Peyer's patch (tissue), 4 donors: ENCODE results near the gene PRKAR1B. TPM values are rescaled to one million over a fixed set of nuclear protein-coding genes. Genes with fewer than 3 reads are reported as not detected.

Experiments used
- DNase-seq, 3 donors: peaks; one replicate each; pipeline ENCODE4 v3.0.0-alpha.2; 2017 to 2019
- H3K27ac ChIP-seq, 4 donors: fragments of 200-600 bp; sonication (generic); one replicate each; pipeline ENCODE4 v1.5.1; 2016 to 2019
- H3K27me3 ChIP-seq, 2 donors: fragments of 200-600 bp; sonication (generic); one replicate each; pipeline ENCODE4 v1.5.1; 2019
- H3K36me3 ChIP-seq, 3 donors: fragments of 200-600 bp; sonication (generic); one replicate each; pipeline ENCODE4 v1.5.1; 2016 to 2019
- H3K4me1 ChIP-seq, 4 donors: fragments of 200-600 bp; sonication (generic); one replicate each; pipeline ENCODE4 v1.5.1; 2016 to 2019
- H3K4me3 ChIP-seq, 4 donors: fragments of 200-600 bp; sonication (generic); 1 replicate in 3 of 4; 2 replicates in 1 of 4; pipeline ENCODE4 v1.5.1; 2016 to 2019; ENCODE audit warnings: mild to moderate bottlenecking in 1 of 4
- H3K9me3 ChIP-seq, 4 donors: fragments of 200-600 bp; sonication (generic); one replicate each; pipeline ENCODE4 v1.5.1; 2016 to 2019; ENCODE audit warnings: mild to moderate bottlenecking in 1 of 4
- CTCF ChIP-seq, 6 experiments: fragments of 450-650 bp in 4 of 6; fragments of 200-600 bp in 2 of 6; sonication (generic) in 1 of 6; IDR thresholded peaks; one replicate each; pipeline ENCODE4 v1.5.1; 2017 to 2019; ENCODE audit warnings: antibody characterized with exemption in 6 of 6, mild to moderate bottlenecking in 3 of 6, moderate library complexity in 1 of 6
- POLR2A ChIP-seq, 2 donors: fragments of 450-650 bp; IDR thresholded peaks; one replicate each; pipeline ENCODE4 v1.5.1; 2017; ENCODE audit warnings: antibody characterized with exemption in 2 of 2, mild to moderate bottlenecking in 2 of 2, moderate library complexity in 2 of 2
- total RNA-seq, 4 donors: library from RNA; depleted of rRNA; stranded (reverse); fragments of >200 nt; gene quantifications; one replicate each; pipeline ENCODE4 v1.1.0, GENCODE V29; 2016

Gene PRKAR1B
- total RNA-seq, 4 donors from 2014 or later, result 13.0 to 42.9 (median 17.0) TPM

GRCh38 chr7:701086-701671 lies 25.9 kb downstream of the PRKAR1B start:
- Histone ChIP-seq H3K27me3 (no peaks in the 10 kb centered on the region), H3K9me3 (no peaks in the 10 kb centered on the region), H3K4me1 (peaks cover 0 to 15% (median 0%) of the 10 kb centered on the region in 4 donors), H3K36me3 (peaks cover 0 to 3% (median 0%) of the 10 kb centered on the region in 3 donors), H3K27ac (no peak overlapping the region), H3K4me3 (no peak overlapping the region)
- no peak for DNase-seq
- TF ChIP-seq CTCF (IDR thresholded peaks at IDR 0.05) (no peak), POLR2A (IDR thresholded peaks at IDR 0.05) (no peak)

- Histone ChIP-seq H3K27me3 (no peaks in the 10 kb centered on the region), H3K27ac (peak overlapping the region in 1 of 4 donors; percentile 3), H3K4me3 (no peak overlapping the region), H3K9me3 (no peaks in the 10 kb centered on the region), H3K36me3 (peaks cover 0 to 3% (median 0%) of the 10 kb centered on the region in 3 donors), H3K4me1 (peaks cover 0 to 4% (median 0%) of the 10 kb centered on the region in 4 donors)
- no peak for TF ChIP-seq POLR2A (IDR thresholded peaks at IDR 0.05)
- TF ChIP-seq CTCF (IDR thresholded peaks at IDR 0.05), result no peak
- no peak for DNase-seq
These were observed 27.5 kb downstream of the PRKAR1B start for GRCh38 chr7:699476-700170.

DNA sequence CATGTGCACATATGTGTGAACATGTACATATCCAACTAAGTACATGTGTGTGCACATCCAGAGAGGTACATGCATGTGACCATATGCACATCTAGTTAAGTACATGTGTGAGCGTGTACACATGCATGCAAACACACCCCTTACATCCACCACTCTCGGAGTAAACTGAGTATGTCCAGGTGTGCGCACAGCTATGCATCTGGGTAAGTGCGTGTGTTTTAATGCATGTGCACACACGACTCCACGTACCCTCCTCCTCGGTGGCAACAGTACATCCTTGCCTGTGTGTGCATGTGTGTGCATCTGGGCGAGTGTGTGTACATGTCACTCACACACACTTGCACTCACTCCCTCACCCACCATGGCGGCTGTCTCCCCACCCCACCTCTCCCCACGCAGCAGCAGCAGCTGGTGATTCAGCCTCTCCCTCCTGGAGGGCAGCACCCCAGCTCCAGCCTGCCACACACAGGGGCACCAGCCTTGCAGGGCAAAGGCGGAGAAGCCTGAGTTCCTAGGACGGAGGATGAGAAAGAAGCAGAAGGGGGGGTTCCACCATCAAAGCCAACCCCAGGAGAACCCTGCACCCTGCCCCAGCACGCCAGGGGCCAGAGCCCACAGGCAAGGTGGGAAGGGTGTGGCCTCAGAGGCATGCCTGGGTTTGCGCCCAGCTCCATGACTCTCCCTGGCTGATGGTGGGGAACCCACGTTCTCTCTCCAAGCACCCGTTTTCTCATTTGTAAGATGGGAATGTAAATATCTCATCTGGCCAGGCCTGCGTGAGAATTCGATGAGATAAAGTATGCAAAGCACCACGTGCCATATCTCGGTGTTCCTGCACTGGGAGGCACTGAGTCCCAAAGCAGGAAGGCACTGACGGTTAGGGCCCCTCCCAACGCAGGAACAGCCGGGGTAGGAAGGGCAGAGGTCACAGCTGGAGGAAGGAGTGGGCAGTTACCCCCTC lies 28.3 kb downstream of the PRKAR1B start:
- H3K27ac ChIP-seq, result peak overlapping the region in 1 of 4 donors; percentile 3
- H3K9me3 ChIP-seq, result no peaks in the 10 kb centered on the region
- DNase-seq, result no peak
- no peak overlapping the region for H3K4me3 ChIP-seq
- H3K4me1 ChIP-seq, result peaks cover 0 to 2% (median 0%) of the 10 kb centered on the region in 4 donors
- peaks cover 0 to 3% (median 0%) of the 10 kb centered on the region in 3 donors for H3K36me3 ChIP-seq
- H3K27me3 ChIP-seq, result no peaks in the 10 kb centered on the region
- no peak for TF ChIP-seq CTCF (IDR thresholded peaks at IDR 0.05)
- no peak for TF ChIP-seq POLR2A (IDR thresholded peaks at IDR 0.05)

- H3K36me3 ChIP-seq, result peaks cover 0 to 3% (median 0%) of the 10 kb centered on the region in 3 donors
- peak overlapping the region in 1 of 4 donors; percentile 39 for H3K27ac ChIP-seq
- TF ChIP-seq POLR2A (IDR thresholded peaks at IDR 0.05) (no peak), CTCF (IDR thresholded peaks at IDR 0.05) (no peak)
- no peaks in the 10 kb centered on the region for H3K9me3 ChIP-seq
- no peak overlapping the region for H3K4me3 ChIP-seq
- H3K27me3 ChIP-seq, result no peaks in the 10 kb centered on the region
- no peak for DNase-seq
- H3K4me1 ChIP-seq, result no peaks in the 10 kb centered on the region
These were observed 30.1 kb downstream of the PRKAR1B start for GRCh38 chr7:696812-697551.

GRCh38 chr7:696426-696811 lies 30.7 kb downstream of the PRKAR1B start:
- Histone ChIP-seq H3K27me3 (no peaks in the 10 kb centered on the region), H3K27ac (no peak overlapping the region), H3K4me1 (no peaks in the 10 kb centered on the region), H3K9me3 (no peaks in the 10 kb centered on the region), H3K4me3 (no peak overlapping the region), H3K36me3 (peaks cover 0 to 3% (median 0%) of the 10 kb centered on the region in 3 donors)
- no peak for DNase-seq
- TF ChIP-seq CTCF (IDR thresholded peaks at IDR 0.05) (no peak), POLR2A (IDR thresholded peaks at IDR 0.05) (no peak)
